Stimulated activated CD4-positive, alpha-beta T cell treated with anti-CD3 and anti-CD28 coated beads, TNF-alpha, amount 100 ng/mL, for 4 hours (primary cell): ENCODE data around the gene FLRT3.

ENCODE experiments used
- DNase-seq, 3 experiments: peaks; one replicate each; pipeline ENCODE4 v3.0.0-alpha.2; 2020; ENCODE audit warnings: low read depth in 3 of 3

The FLRT3 gene

GRCh38 chr20:14337400-14338171 lies at the start of gene FLRT3:
Gene FLRT3, minus strand, starts transcription at chr20:14337612. Its CDS starts 10,106 bp downstream, at chr20:14327506.
- DNase-seq, result no peak

DNA sequence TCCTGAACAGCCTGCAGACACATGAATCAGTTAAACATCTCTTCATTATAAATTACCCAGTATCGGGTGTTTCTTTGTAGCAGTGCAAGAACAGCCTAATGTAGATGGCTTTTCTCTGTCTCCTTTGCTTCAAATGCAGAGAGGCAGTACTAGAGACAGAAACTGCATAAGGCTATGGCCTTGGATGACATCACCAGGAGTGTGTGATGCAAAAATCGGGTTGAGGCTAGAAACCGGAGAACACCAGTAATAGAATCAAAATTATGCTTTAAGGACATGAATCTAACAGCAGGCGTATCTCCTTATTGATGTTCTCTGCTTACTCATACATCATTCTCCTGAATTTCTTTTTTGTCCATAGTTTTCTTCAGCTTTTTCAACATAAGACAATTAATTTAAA lies 49.3 kb upstream of the FLRT3 start:
- no peak for DNase-seq

DNA sequence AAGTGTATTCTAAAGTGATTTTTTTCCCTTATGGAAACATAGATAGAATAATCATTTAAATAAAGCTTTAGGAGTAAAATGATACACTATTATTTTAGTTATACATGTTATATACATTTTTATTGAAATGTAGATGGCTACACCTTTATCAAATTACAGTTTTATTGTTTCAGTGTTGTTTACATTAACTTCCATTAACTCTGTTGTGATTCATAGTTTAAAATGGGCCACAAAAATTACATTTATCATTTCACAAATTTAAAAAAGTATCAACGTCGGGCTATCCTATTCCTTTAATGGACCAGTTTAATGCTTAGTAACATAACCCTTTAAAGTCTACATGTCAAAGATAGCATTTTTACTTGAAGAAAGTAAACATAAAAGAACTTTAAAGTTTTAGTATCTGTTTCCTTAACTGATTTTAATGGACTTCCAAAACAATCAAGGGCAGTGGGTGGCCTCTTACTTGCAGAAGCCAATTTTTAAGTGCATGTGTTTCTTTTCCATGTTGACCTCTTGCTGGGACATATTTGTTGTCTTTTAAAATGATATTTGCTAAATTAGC lies 47.8 kb upstream of the FLRT3 start:
- DNase-seq, result no peak

DNA sequence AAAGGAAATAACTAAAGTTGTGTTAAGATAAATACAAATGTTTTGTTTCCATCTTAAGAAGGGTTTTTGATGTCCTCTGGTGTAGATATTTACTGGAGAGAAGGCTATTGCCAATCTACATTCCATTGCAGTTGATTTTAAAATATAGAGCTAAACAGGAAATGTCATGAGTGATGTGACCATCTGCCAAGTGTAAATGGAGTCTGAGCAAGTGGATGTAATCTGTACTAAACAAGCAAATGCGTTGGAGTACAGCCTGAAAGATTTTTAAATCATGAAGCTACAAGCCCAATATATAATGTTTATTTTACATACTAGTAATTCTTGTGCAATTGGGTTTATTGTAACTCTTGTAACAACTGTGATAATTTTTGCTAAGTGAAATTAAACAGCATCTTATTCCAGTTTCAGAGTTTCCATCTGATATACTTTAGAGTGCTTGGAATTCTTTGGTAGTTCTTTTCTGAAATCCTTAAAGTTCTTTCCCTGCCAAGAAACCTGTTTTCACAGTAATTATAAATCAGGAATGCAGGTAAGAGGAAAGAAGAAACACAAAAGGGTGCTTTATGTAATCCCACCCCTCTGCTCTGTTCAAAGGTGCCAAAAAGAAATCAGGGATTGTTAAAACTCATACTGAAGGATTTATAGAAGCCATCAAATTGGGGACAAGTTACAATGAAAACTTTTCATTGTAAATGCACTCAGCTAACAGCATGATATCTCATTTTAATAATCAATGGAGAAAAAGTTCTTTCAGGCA lies 47.2 kb upstream of the FLRT3 start:
- DNase-seq, result no peak

DNA sequence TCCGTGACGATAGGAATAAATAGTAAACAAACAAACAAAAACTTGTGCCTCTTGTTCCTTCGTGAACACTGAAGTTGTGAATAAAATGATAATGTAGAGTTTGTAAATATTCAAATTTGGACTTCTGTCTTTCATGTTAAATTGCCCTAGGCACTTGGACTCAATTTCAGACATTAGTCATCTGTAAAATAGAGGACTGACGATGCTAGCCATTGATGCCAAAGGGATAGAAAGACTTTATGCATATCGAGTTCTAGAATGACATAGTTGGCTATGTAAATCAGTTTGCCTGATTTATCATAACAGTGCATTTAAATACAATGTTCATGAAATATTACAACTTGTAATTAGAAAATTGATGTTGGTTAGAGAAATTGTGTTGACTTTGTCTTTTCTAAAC lies 45.9 kb upstream of the FLRT3 start:
- DNase-seq, result no peak

GRCh38 chr20:14378326-14378725 lies 40.9 kb upstream of the FLRT3 start:
- DNase-seq, result no peak

- no peak for DNase-seq
These were observed 38.1 kb upstream of the FLRT3 start for GRCh38 chr20:14375416-14375985.

- no peak for DNase-seq
These were observed 36.8 kb upstream of the FLRT3 start for GRCh38 chr20:14374196-14374595.

DNA sequence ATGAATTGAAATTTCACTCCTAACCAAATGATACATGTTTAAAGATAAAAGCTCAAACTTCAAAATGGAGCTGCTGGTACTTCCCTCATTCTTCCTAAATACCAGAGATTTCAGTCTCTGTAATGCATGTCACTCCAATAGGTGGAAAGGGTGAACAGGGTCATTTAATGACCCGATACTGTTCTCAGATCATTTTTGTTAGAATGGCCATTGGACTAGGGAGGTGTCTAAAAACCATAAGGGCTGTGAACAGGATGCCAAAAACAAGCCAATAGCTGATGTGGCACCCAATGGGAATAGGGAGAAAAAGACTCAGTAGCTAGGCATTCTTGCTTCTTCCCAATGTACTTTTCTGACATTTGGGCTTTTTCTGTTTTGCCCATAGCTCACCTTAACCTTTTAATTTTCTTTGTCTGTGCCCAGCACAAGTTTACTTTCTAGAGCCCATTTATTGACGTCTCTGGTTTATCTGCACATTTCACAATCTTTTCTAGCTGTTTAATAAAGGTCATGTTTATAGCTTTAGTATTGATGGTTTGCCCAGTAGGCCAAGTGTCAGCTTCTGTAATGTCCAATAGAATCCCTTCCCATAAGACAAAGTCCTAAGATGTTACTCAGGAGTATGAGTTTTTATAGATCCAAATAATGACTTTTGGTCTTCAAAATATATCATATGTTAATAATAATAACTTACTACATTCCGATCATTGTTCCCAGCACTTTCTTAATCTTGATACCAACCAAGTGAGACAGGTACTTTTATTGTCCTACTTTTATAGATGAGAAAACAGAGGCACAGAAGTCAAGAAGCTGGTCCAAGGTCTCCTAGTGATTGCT lies 24.3 kb upstream of the FLRT3 start:
- DNase-seq, result no peak

DNA sequence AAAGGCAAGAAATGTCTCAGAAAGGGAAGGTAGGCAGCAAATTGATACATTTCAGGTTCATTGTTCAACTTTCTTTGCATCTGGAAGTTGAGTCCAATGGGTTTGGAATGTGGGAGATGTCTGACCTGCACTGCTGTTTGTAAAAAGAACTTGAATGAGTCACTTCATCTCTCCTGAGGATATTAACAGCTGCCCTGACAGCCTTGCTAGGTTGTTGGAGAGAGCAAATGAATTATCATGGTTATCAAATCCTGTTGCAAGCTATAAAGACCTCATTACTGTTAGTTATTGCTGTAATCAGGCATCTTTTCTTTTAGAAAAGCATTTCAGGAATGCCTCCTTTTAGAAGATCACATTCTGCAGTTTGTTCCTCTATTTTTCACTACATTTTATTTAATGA lies 23.0 kb upstream of the FLRT3 start:
- no peak for DNase-seq

DNA sequence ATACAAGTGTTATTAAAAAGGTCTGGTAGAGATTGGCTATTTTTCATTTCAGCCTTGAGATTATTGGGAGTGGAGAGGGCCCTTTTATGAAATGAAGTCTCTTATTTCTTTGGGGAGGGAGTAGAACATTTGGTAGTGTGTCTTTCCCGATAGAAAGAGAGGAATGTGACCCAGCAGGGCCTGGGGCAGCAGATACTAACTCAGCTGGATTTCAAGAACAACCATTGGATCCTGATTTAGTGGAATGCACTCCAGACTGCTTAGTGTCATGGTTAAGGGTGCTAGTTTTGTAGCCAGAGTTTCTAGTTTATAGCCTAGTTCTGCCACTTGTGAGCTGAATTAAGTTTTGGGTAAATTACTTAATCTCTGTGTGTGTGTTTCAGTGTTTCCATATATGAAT lies 18.4 kb upstream of the FLRT3 start:
- DNase-seq, result no peak

- DNase-seq, result no peak
These were observed 7.3 kb upstream of the FLRT3 start for GRCh38 chr20:14344746-14345145.

GRCh38 chr20:14343491-14344065 lies 6.2 kb upstream of the FLRT3 start:
- DNase-seq, result no peak

GRCh38 chr20:14342918-14343317 lies 5.5 kb upstream of the FLRT3 start:
- DNase-seq, result no peak

DNA sequence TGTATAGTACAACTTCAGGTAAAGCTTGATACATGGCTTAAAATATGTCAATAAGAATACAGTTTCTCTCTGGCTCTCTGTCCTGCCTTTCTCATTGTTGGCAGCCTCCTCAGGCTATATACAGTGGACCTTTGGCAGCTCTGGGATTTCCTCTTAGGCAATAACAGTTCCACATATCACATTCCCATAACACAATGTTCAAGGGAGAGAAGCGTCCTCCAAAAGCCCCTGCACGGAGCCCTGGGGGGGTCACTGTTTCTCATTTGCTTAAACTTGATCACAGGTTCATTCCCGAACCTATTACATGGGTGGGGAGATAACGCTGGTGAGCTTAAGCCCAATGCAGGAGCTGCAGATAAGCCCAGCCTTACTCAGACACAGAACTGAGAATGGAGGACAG lies 4.4 kb upstream of the FLRT3 start:
- no peak for DNase-seq

- DNase-seq, result no peak
These were observed 726 bp downstream of the FLRT3 start for GRCh38 chr20:14336686-14337085.

GRCh38 chr20:14335052-14335451 lies 2.4 kb downstream of the FLRT3 start:
- DNase-seq, result no peak

DNA sequence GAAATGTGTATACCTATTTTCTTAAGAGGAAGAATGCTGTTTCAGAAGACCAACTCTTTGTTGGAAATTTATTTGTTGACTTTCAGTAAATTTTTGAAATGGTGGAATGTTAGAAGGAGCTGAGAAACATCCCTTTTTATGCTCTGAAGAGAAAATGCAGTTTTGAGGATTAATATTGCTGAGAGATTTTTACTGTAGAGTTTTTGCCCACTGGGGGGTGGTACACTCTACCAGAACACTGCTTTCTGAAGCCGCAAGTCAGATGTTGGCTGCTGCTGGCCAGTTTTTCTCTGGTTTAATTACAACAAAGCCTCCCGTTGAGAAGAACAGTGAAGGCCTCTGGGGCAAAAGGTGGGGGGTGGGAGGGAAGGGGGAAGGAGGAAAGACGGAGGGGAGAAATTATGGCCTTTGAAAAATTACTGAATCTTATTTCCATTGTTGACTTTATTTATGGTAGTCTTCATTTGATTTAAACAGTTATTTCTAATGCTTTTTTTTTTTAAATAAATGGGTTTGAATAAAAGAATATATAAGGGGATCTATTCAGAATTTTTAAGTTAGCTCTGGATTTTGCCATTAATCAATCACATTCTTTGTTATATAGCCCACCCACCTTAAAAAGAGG lies 3.0 kb downstream of the FLRT3 start:
- DNase-seq, result no peak

- no peak for DNase-seq
These were observed 3.7 kb downstream of the FLRT3 start for GRCh38 chr20:14333721-14334120.

GRCh38 chr20:14332866-14333265 lies 4.5 kb downstream of the FLRT3 start:
- no peak for DNase-seq

DNA sequence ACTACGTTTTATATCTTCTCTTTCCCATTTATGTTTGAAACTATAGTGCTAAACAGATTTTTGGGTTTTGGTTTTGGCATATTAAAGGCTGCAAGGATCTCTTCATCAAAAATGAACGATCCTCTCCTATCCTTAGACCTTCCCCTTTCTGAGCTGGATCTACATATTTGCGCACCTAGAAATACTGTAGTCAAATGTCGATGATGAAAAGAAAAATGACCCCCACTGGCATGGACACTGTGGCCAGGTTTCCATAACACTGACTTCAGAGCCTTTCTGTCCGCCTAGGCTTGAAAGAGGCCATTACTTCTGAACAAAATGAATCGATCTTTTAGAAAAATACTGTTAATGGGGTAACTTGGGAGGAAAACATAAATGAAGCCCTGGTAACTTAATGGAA lies 5.8 kb downstream of the FLRT3 start:
- DNase-seq, result no peak
